K562 (cell line): Measurements from ENCODE around the gene DNAH17. TPM values are rescaled to one million over a fixed set of nuclear protein-coding genes. Genes with fewer than 3 reads are reported as not detected.

Source experiments
- BRD9 ChIP-seq: fragments of 450-650 bp; IDR thresholded peaks from 2 replicates; pipeline ENCODE4 v1.6.1; 2018; ENCODE audit warnings: low read depth; ENCODE audit not compliant: partially characterized antibody
- BRF1 ChIP-seq: IDR thresholded peaks from 3 replicates; pipeline ENCODE4 v1.6.1; 2011; ENCODE audit warnings: borderline replicate concordance, mild to moderate bottlenecking; ENCODE audit not compliant: insufficient read length; ENCODE audit errors: extremely low read depth
- CHD4 ChIP-seq: fragments of 200-600 bp; sonication (generic); IDR thresholded peaks from 3 replicates; pipeline ENCODE4 v1.6.1; 2012; ENCODE audit warnings: low read depth, mild to moderate bottlenecking, mixed read lengths, low read length, inconsistent platforms; ENCODE audit not compliant: insufficient read depth, insufficient replicate concordance, poor library complexity, severe bottlenecking
- HOXB6 ChIP-seq: fragments of 250-450 bp; sonication (Bioruptor Pico); IDR thresholded peaks from 2 replicates; pipeline ENCODE4 v1.5.1; 2022; ENCODE audit warnings: mild to moderate bottlenecking, borderline replicate concordance
- MAZ ChIP-seq, 2 experiments: fragments of 450-650 bp in 1 of 2; sonication (generic) in 1 of 2; formaldehyde crosslinking; IDR thresholded peaks in 1 of 2; conservative IDR thresholded peaks in 1 of 2; 2 replicates each; pipeline versions ENCODE4 v1.4.0 to v1.5.0; 2020; ENCODE audit warnings: mild to moderate bottlenecking in 1 of 2, missing genetic modification reagents in 1 of 2
- SMC3 ChIP-seq: conservative IDR thresholded peaks from 2 replicates; pipeline ENCODE4 v1.6.1; 2011; ENCODE audit warnings: low read depth, low read length, improper control_type of control experiment; ENCODE audit not compliant: insufficient read depth
- polyA plus RNA-seq, 8 experiments: library from polyadenylated mRNA; depleted of rRNA in 4 of 8; stranded (reverse) in 5 of 8; unstranded in 3 of 8; fragments of >200 nt; fragmentation: Nextera tagmentation in 2 of 8; fragmentation: Illumina TruSeq in 1 of 8; extraction: Ambion mirVana in 2 of 8; extraction: Trizol in 1 of 8; gene quantifications; 2 replicates each; pipeline versions ENCODE4 v1.2.1 to v1.2.3, GENCODE V29; 2011 to 2014; ENCODE audit warnings: inconsistent platforms in 1 of 8, missing spikeins in 1 of 8
- total RNA-seq, 7 experiments: library from RNA; depleted of rRNA in 6 of 7; stranded (reverse); fragments of >200 nt in 6 of 7; fragmentation: Illumina TruSeq in 2 of 7; extraction: Trizol in 2 of 7; gene quantifications; 2 replicates each; pipeline versions ENCODE4 v1.2.1 to v1.2.3, GENCODE V29; 2011 to 2021; ENCODE audit warnings: low replicate concordance in 1 of 7
- TF ChIP-seq, protein P1 (sequence below), 2 experiments: IDR thresholded peaks; 2 replicates each; pipeline ENCODE4 v1.6.1; 2011; ENCODE audit warnings: borderline replicate concordance in 1 of 2, control low read depth in 1 of 2, low read depth in 1 of 2, low read length in 1 of 2, mild to moderate bottlenecking in 1 of 2, mixed read lengths in 1 of 2, moderate library complexity in 1 of 2; ENCODE audit not compliant: insufficient read depth in 1 of 2, insufficient read length in 1 of 2, poor library complexity in 1 of 2, severe bottlenecking in 1 of 2; ENCODE audit errors: extremely low read depth in 1 of 2
- TF ChIP-seq, protein P2 (sequence below), 3 experiments: fragments of 200-800 bp in 1 of 3; sonication (Bioruptor generic) in 1 of 3; sonication (generic) in 1 of 3; formaldehyde crosslinking in 1 of 3; IDR thresholded peaks; 2 replicates each; pipeline versions ENCODE4 v1.6.1 to v1.8.0; 2016 to 2022; ENCODE audit warnings: mild to moderate bottlenecking in 2 of 3, missing compliant biosample characterization in 2 of 3, missing genetic modification characterization in 2 of 3, missing genetic modification reagents in 1 of 3
- TF ChIP-seq, protein P3 (sequence below): fragments of 450-650 bp; IDR thresholded peaks from 2 replicates; pipeline ENCODE4 v1.6.1; 2018; ENCODE audit warnings: mild to moderate bottlenecking, low read depth; ENCODE audit not compliant: partially characterized antibody

DNAH17 gene
- total and polyA plus RNA-seq, 9 of the 15 experiments (the other 6 are each of a cell fraction or from before 2014, with no cell fraction given) = under 0.01 to 0.06 (median 0.03) TPM; not detected in 5

DNA sequence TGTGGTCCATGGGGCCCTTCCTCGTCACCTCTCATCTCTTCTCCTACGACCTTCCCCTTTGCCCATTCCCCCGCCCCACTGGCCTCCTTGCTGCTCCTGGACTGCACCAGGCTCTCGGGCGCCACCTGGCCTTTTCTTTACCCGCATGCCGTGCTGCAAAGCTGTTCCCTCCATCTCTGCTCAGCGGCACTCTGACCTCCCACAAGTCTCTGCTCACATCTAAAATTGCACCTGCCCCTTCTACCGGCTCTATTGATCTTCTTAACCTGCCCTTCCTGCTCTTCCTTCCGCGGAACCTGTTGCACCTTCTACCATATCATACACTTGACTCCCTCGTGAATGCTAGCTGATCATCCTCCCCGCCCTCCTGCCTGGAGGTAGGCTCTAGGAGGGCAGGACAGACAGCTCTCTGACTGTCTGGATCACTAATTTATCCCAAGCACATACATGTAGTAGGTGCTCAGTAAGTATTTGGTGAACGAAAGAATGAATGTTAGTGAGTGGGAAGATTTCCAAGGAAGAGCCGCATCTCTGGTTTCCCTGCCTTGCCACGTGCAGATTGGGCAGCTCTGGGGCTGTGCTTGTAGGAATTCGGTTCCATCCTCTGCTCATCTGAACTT, 17.3 kb downstream of the DNAH17 start (continued):
- TF ChIP-seq, protein P1, sequence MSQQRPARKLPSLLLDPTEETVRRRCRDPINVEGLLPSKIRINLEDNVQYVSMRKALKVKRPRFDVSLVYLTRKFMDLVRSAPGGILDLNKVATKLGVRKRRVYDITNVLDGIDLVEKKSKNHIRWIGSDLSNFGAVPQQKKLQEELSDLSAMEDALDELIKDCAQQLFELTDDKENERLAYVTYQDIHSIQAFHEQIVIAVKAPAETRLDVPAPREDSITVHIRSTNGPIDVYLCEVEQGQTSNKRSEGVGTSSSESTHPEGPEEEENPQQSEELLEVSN (IDR thresholded peaks at IDR 0.05; ENCODE audit: borderline replicate concordance in 1 of 2, extremely low read depth in 1 of 2, insufficient read depth in 1 of 2, insufficient read length in 1 of 2, low read depth in 1 of 2, low read length in 1 of 2, poor library complexity in 1 of 2, severe bottlenecking in 1 of 2) = peak in 1 of 2 experiments; percentile 40
- TF ChIP-seq BRD9 = no peak
- no peak for TF ChIP-seq HOXB6
- 0 out of 2 replicates have a peak, but pooled peaks have one; percentile 23 for TF ChIP-seq SMC3
- TF ChIP-seq, protein P2, sequence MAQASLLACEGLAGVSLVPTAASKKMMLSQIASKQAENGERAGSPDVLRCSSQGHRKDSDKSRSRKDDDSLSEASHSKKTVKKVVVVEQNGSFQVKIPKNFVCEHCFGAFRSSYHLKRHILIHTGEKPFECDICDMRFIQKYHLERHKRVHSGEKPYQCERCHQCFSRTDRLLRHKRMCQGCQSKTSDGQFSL (CRISPR knock-in tag; IDR thresholded peaks at IDR 0.05) = no peak
- TF ChIP-seq, protein P2 (tag; IDR thresholded peaks at IDR 0.05) = peak in 1 of 2 experiments; percentile 33; a peak in 1 of 4 replicates
- 0 out of 4 replicates have a peak, but pooled peaks of 1 of the 2 experiments have one; percentile 37 for TF ChIP-seq MAZ (CRISPR knock-in tag; conservative IDR thresholded peaks at IDR 0.05 in 1 of 2, IDR thresholded peaks at IDR 0.05 in 1 of 2)
- TF ChIP-seq, protein P3, sequence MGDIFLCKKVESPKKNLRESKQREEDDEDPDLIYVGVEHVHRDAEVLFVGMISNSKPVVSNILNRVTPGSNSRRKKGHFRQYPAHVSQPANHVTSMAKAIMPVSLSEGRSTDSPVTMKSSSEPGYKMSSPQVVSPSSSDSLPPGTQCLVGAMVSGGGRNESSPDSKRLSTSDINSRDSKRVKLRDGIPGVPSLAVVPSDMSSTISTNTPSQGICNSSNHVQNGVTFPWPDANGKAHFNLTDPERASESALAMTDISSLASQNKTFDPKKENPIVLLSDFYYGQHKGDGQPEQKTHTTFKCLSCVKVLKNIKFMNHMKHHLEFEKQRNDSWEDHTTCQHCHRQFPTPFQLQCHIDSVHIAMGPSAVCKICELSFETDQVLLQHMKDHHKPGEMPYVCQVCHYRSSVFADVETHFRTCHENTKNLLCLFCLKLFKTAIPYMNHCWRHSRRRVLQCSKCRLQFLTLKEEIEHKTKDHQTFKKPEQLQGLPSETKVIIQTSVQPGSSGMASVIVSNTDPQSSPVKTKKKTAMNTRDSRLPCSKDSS = no peak
- no peak for TF ChIP-seq BRF1
- TF ChIP-seq CHD4 = no peak
- TF ChIP-seq, all 486 proteins: peak for 13
